DMS153 treated with DMSO at 0.1 percent for 48 hours (cell line): Measurements from ENCODE around the gene ABLIM3.

ENCODE experiments used
- DNase-seq: peaks from one replicate; lab custom pipeline; 2025; ENCODE audit not compliant: unreplicated experiment; lab: John Stamatoyannopoulos, UW

ABLIM3 gene

DNA sequence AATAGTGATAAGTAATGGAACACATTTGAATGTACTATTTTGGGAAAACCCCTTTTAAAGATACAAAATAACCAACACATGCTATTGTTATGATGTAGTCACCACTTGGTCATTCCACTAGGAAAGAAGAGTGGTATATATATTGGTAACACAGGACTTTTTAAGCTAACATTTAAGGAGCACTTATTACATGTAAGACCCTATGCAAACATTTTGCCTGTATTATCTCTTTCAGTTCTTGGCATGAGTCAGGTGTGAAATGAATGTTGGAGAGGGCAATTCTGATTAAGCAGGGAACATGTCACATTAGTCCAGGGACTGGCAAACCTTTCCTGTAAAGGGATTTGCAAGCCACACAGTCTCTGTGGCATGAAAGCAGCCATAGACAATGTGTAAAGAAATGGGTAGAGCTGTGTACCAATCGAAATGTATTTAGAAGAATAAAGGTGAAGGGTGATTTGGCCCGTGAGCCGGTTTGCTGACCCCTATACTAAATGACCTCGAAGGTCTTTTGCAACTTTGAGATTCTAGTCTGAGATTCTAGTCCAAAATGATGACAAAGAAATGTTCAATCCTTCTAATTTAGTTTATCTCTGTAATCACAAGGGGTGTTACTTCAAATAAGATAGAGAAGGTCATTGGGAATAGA lies 15.3 kb downstream of the ABLIM3 start:
- DNase-seq: no peak

DNA sequence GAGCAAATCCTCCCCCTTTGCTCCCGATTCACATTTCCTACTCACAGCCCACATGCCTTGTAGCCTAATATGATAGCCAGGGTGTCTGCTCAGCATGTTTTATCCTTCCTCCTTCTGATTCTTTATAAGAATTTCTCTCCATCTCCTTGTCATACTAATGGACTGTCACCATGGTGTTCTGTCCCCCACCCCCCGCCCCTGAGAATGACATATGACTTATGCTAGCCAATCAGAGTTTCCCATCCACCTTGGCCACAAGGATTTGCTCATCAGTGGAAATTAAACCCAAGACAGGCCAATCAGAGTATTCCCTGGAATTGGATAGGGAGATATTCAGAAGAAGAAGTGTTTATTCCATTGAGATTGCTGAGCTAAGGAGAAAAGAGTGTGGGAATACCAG lies 16.0 kb downstream of the ABLIM3 start:
- no peak for DNase-seq

DNA sequence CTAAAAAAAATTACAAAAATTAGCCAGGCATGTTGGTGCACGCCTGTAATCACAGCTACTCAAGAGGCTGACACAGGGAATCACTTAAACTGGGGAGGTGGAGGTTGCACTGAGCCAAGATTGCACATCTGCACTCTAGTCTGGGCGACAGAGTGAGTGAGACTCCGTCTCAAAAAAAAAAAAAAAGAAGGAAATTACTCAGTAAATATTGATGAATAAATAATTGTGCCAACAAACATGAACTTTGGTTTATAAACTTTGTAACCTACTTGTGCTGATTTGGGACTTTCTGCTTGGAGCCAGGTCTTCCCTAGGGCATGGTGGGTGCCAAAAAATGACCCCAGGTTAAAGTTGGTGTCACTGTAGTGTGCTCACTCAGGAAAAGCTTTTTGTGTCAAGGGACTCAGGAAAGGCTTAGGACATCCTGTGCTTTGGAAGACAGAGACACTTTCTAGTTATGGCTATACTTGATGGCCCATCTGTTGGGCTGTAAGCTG lies 19.0 kb downstream of the ABLIM3 start:
- no peak for DNase-seq

DNA sequence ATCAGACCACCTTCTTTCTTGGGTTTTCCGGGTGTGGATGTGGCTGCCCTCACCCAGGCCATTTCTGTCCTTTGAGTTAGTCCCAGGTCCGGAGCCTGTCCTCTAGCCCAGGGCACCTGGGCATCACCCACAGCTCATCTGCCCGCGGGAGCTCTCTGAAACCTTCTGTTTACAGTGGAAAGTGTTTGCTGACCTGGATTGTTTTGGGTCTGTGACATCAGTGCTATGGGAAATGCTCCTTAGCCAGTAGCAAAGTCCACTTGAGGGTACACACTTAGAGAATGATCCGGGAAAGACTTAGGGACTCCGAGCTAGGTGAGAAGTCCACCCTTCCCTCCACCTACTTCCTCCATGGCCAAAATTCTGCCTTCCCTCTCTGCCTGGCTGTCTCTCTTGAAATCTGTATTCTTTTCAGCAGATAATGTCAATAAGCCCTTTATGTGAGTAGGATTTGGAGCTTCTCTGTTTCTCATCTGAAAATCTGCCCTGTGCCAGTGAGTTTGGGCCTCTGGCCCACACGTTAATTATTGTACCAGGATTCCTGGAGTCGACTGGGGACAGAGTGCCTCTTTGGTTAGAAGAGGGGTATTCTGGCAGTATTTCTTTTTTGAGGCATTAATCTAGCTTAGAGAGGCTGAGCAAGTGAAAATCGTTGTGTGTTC lies 19.9 kb downstream of the ABLIM3 start:
- no peak for DNase-seq

DNA sequence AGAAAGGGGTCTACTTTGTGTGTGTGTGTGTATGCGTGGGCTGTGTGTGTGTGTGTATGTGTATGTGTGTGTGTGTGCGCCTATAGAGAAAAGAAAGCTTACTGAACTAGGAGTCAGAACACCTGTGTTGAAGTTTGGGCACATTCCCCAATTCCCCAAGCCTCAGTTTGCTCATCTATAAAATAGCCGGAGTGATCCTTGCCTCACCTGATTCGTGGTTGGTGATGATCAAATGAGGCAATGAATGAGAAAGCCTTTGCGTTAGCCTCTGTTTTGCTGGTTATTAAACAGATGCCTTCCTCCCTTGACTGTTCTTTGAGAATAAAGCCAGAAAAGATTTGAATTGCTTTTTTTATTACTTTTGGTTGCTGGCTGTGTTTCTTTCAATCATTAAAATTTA lies 20.6 kb downstream of the ABLIM3 start:
- no peak for DNase-seq

DNA sequence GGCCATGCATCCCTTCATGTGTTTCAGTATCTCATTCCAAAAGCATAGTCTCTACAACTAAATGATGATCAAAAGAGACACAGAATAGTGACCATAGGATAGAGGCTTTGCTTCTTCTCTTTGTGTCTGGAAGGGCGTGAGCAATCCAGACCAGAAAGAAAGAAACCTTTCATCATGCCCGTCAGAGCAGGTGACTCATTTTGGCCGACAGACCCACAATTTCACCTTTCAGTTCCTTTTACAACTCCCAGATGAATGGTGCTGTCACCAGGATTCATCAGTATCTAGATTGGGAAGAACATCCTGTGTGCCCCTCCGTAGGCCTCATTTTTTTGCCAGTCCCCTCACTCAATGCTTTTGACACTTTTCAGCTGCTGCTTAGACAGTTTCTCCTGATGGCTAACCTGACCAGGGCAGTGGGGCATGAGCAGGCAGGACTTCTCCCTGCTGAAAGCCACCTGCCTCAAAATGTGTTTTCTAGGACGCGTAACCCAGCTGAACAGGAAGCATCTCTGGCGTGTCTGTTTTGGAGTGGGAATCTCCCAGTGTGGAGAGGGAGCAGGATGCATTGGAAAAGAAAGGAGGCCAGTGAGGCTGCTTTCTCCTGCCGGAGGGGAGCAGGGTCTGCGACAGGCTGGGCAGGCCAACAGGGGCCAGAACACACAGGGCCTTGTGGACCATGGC lies 21.2 kb downstream of the ABLIM3 start:
- no peak for DNase-seq

DNA sequence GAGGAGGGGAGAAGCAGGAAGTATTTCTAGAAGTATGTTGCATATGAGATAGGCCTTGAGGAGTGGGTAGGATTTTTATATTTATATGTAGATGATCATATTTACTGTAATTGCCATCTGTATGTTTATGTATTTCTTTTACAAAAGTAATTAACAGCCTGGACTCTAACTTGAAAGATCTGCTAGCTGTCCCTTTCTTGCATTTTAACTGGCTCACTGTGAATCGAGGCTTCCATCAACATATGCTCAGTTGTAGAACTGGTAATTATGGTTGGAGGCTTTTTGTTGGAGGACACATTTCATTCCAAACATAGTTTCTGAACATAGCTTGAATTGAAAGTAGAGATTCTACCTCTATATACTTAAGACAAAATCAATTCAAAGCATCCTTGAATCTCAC lies 23.4 kb downstream of the ABLIM3 start:
- no peak for DNase-seq

DNA sequence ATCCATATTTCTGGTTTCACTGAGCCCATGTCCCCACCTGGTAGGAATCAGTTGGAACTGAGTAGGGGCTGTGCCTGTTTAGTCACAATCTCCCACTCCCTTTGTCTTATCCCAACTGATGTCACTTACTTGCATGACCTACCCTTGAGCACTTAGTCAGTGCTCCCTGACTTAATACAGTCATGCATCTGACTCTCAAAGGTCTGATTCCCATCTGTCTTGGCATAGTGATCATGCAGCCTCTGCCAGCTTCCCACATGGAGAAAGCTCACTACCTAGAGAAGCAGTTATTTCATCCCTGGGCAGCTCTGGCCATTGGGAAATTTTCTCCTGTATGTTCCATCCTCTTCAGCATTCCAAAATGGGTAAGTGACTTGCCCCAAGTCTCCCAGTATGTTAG lies 24.8 kb downstream of the ABLIM3 start:
- no peak for DNase-seq

DNA sequence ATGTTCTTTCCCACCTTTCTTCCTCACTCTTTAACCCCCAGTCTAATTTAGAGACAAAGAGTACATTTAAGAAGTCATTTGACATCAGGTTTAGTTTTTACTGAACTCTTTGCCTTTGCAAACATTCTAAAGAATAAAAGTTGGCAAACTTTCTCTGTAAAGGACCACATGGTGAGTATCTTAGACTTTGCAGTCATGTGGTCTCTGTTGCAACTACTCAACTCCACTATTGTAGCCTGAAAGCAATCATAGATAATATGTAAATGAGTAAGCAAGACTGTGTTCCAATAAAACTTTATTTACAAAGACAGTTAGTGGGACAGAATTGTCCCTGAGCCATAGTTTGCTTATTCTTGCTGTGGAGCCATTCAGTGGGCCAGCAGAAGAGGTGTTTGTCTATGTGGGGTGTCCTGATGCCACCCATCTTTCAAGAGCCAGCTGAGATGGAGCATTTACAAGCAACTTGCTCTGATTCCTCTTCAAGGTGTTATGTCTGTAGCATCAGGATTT lies 25.4 kb downstream of the ABLIM3 start:
- DNase-seq: no peak

DNA sequence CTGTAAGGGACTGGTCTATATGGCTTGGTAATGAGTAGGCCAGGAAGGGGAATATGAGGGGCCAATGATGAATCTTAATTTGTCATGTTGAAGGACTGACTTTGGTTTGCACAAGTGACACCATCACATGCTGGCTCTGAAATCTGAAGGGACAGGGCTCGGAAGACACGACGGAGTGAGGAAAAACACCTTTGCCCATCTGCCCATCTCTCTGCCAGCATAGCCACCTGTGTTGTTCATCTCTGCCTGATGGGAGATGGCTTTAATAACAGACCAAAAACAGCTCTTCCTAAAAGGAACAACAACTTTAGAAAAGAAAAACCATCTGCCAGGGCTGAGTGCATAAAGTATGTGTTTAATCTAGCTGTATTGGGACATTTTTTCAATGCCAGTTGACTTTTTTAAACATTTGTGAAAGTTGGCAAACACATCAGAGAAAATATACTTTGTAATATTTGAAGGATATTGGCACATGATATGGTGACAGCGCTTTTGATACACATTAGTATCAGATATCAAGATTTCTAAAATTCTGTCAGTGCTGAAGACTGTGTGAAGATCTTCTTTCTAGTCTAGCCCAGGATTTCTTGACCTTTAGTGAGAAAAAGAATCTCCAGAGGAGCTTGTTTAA lies 27.1 kb downstream of the ABLIM3 start:
- DNase-seq: no peak

DNA sequence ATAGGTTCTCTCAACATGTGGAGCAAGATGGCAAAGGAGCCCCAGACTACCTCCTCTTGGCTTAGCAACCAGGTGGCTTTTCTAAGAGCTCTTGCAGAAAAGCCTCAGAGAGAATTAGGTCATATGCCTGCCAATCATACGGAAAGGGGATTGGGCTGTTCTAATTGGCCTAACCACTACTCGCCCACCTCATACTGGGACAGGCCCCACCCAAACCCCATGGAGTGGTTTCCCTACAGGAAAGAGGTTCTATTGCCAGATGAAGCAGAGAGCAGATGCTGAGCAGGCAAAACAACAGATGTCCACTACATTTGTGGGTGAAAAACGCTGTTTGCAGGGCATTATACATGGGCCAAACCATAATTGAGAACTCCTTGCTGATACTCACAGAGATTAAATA lies 29.0 kb downstream of the ABLIM3 start:
- no peak for DNase-seq

DNA sequence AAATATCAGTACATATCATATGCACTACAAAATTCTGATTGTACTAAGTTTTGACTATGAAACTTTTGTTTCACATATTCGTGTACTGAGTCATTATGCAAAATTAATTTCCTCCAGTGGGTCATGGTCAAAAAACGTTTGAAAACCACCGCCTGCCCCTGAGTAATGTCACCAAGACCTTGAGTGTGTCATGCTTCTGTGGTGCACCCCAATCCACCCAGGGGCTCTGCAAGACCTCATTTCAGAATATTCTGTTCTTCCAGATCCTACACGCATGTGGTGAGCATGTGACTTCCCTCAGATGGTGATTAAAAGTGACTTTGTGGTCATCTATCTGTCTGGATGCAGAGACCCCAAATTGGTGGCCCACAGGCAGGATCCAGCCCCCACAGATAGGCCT lies 31.0 kb downstream of the ABLIM3 start:
- DNase-seq: no peak

DNA sequence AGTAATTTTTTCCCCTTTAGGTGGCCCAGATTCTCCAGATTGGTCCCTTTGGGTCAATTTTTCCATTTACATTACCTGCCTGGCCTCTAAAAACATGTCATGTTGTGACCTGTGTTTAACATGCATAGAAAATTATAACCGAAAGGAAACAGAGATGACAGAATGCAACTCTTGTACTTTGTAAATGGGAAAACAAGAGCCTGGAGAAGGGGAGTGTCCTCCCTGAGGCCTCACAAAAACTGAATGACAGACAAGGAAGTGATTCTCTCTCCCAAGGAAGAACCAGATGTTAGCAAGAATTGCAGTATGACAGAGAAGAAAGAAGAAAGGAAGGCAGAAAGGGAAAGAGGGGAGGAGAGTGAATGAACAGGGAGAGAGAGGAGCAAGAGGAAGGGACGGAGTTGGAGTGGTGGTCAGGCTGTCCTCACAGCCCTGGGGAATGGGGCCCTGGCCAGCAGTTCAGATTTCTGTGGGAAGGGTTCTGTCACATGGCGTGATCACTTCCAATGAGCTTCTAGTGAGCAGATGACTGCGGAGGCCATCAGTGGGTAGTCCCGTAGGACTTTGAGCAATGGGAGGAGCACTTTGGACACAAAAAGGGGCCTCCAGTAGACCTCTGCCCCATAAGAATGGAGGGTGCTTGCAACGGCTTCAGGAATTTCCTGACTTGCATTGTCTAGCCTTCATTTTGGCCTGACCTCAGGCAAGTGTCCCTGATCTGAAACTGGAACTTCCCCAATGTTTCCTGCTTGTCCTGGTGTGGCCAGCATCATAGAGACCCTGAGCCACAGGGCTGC lies 31.6 kb downstream of the ABLIM3 start:
- DNase-seq: no peak

DNA sequence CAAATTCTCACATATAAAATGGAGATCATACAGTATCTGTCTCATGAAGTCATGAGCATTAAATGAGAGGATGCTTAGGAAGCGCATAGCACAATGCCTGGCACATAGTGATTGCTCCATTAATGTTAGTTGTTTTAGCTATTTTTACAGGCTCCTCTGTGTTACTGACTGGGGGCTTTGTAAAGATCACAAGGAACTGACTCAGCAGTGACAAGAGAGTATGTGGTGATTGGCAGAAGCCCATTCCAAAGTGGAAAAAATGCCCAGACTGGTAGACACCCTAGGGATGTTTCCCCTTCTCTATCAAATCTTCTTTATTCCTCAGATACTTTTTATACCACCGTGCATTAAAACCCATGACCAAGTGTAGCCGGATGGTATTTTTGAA lies 33.5 kb downstream of the ABLIM3 start:
- DNase-seq: no peak

DNA sequence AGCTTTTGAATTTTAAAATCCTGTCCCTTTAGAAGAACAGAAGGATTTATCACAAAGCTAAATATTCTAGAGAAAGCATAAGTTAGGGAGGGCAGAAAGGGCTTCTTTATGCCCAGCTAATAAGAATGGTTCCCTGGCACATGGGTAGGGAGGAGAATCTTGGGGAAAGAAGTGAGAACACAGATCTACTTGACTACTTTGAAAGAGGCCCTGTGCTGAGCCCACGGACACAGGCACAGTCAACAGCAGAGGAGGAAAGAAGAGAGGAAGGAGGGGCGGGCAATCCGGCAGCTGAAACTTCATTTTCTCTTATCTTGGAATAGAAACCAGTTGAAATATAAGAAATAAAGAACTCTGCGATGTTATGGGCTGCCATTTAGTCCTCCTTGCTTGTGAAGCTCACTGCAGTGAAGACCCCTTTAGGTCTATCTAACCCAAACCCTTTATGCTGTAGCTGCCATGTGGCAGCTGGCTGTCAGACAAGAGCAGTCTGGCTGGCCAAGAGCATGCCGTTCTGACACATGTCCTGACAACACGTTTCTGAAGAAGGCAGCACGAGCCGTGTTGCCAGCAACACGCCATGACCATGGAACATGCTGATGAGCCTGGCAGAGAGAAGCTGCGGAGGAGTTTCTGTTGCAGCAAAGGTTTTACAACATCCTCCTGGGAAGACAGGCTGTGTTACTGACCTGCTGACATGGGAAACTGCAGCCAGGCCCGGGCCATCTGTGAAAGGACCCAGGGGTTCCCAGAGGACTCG lies 34.2 kb downstream of the ABLIM3 start:
- DNase-seq: no peak

DNA sequence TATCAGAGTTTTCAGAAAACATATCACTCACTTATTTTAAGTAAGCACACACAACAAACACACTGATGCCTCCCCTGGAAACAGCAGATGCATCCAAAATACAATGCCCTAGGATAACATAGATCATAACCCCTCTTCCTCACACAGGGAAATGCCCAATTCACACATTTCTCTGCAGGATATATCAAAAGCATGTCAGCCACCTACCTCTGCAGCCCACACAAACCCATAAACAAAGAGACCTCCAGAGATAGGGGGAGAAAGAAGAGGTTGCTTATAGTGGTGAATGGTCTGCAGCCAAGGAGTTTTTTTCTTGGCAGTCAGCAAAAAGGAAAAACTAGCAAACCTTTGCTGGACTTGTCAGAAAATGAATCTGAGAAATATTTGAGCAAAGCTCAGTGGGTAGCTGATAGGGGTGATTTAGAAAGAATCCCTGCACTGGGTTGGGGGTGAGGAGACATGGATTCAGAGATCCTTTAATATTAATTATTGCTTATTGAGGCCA lies 36.1 kb downstream of the ABLIM3 start:
- DNase-seq: no peak

DNA sequence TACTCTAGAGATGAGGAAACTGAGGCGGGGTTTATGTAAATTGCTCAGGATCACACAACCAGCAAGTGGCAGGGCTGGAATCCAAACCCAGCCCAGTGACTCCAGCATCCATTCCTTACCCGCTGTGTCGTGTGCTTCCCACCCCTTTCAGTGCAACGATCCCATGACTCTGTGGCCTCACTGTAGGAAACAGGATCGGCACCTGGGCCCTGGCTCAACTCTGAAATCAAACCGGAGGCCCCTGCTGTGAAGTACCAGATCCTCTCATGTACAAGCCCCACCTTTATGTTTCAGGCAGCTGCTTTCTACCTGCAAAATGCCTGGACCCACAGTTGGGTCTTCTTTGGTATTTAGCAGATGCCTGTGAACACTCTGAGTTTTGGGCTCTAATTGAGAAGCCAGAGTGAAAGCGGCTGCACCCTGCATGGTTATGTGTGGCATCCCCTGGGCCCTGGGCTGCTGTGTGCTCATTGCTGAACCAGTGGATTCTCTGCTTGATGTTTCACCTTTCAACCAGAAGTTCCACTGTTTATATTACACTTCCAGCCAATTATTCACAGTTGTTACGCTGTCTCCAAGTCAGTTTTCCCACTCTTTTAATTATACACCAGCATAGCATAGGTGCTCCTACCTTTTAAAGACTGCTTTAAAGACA lies 36.7 kb downstream of the ABLIM3 start:
- DNase-seq: no peak

DNA sequence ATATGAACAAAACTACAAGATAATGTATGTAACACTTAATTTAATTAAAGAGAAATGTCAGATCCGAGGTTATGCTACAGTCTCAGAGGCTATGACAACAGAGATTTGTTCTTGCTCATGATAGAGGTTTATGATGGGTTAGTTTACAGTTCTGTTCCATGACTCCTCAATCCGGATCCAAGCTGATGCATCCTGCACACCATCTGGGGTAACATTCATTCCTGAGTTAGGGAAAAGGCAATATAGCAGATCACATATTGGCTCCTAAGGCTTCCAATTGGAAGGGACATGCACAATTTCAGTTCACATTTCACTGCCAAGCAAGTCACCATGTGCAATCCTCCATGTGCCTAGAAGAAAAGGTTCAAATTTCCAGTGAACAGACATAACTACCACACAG lies 40.4 kb downstream of the ABLIM3 start:
- no peak for DNase-seq

DNA sequence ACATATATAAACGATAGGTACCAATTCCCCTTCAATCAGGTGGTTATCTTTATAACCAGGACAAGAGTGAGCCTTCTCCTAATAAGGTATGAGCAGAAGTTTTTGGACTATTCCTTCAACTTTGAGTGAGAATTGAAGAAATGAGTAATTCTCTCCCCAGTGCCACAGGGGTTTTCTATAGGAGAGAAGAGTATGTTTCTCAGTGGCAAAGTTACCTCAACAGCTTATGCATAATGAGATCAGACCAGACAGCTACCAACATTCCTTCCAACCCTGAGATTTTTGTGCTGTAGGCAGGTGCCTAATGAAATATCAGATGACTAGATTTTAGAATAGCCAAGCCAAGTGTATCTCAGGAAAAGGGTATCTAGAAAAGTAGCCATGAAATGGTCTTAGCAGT lies 40.9 kb downstream of the ABLIM3 start:
- no peak for DNase-seq
